Upper lobe of left lung (tissue), 6 donors: Measurements from ENCODE around the gene DNAI7. TPM values are rescaled to one million over a fixed set of nuclear protein-coding genes. Genes with fewer than 3 reads are reported as not detected.

Source experiments
- ATAC-seq, 2 donors: fragments of 200-7000 bp; cut with Tn5 transposase; one replicate each; pipeline ENCODE4 v1.9.1; 2022; ENCODE audit warnings: mild to moderate bottlenecking in 2 of 2, moderate library complexity in 2 of 2; ENCODE audit not compliant: low FRiP score in 2 of 2
- DNase-seq, 2 donors: peaks; one replicate each; pipeline ENCODE4 v3.0.0-alpha.2; 2019 to 2020
- H3K27ac ChIP-seq, 4 donors: fragments of 200-600 bp; sonication (generic); one replicate each; pipeline ENCODE4 v1.5.1; 2016 to 2019
- H3K27me3 ChIP-seq, 4 donors: fragments of 200-600 bp; sonication (generic); one replicate each; pipeline ENCODE4 v1.5.1; 2017 to 2019
- H3K36me3 ChIP-seq, 4 donors: fragments of 200-600 bp; sonication (generic); one replicate each; pipeline ENCODE4 v1.5.1; 2016 to 2019
- H3K4me1 ChIP-seq, 4 donors: fragments of 200-600 bp; sonication (generic); one replicate each; pipeline ENCODE4 v1.5.1; 2018 to 2019
- H3K4me3 ChIP-seq, 4 donors: fragments of 200-600 bp; sonication (generic); one replicate each; pipeline ENCODE4 v1.5.1; 2017 to 2019; ENCODE audit warnings: mild to moderate bottlenecking in 2 of 4, moderate library complexity in 1 of 4
- H3K9me3 ChIP-seq, 4 donors: fragments of 200-600 bp; sonication (generic); one replicate each; pipeline ENCODE4 v1.5.1; 2018 to 2019
- CTCF ChIP-seq, 6 experiments: fragments of 450-650 bp in 4 of 6; fragments of 200-600 bp in 2 of 6; sonication (generic) in 2 of 6; IDR thresholded peaks; one replicate each; pipeline ENCODE4 v1.5.1; 2016 to 2019; ENCODE audit warnings: antibody characterized with exemption in 6 of 6
- EP300 ChIP-seq, 4 donors: sonication (generic); formaldehyde crosslinking; IDR thresholded peaks; one replicate each; pipeline ENCODE4 v1.5.1; 2017; ENCODE audit warnings: antibody characterized with exemption in 4 of 4, control low read depth in 2 of 4
- POLR2A ChIP-seq, 4 donors: fragments of 450-650 bp; IDR thresholded peaks; one replicate each; pipeline ENCODE4 v1.5.1; 2016 to 2017; ENCODE audit warnings: antibody characterized with exemption in 4 of 4, mild to moderate bottlenecking in 2 of 4
- POLR2AphosphoS5 ChIP-seq, 2 donors: sonication (generic); formaldehyde crosslinking; IDR thresholded peaks; one replicate each; pipeline ENCODE4 v1.5.1; 2017; ENCODE audit warnings: antibody characterized with exemption in 2 of 2
- whole genome bisulfite sequencing, 2 donors: methylation state at CpG; one replicate each; pipeline ENCODE4 v1.1.5; 2017 to 2018; 5-methylcytosine and 5-hydroxymethylcytosine counted together
- total RNA-seq, 6 donors: library from RNA; depleted of rRNA in 4 of 6; stranded (reverse); fragments of >200 nt in 4 of 6; gene quantifications; one replicate each; pipeline versions ENCODE4 v1.1.0 to v1.2.1, GENCODE V29; 2016 to 2021
- donor health status: DM: no; HTN: no; CAD: no; lungs with moderate emphysema.
- donor health status: DM: no; HTN: yes; CAD: no; lungs with severe emphysema.

Gene DNAI7
- total RNA-seq, 6 donors from 2014 or later: 0.72 to 22.3 (median 4.1) TPM

GRCh38 chr12:25131270-25131669 lies 63.7 kb downstream of the DNAI7 start:
- Histone ChIP-seq H3K9me3 (no peaks in the 10 kb centered on the region), H3K27ac (no peak overlapping the region), H3K4me3 (no peak overlapping the region), H3K27me3 (no peaks in the 10 kb centered on the region), H3K36me3 (no peaks in the 10 kb centered on the region), H3K4me1 (no peaks in the 10 kb centered on the region)
- DNase-seq (no peak), ATAC-seq (no peak)
- 61 to 63% methylated on average over 2 of the region's 2 CpGs for WGBS, 2 donors
- TF ChIP-seq POLR2AphosphoS5 (IDR thresholded peaks at IDR 0.05): no peak
- TF ChIP-seq EP300 (IDR thresholded peaks at IDR 0.05): no peak

- Histone ChIP-seq H3K9me3 (no peaks in the 10 kb centered on the region), H3K36me3 (no peaks in the 10 kb centered on the region), H3K4me1 (no peaks in the 10 kb centered on the region), H3K4me3 (no peak overlapping the region), H3K27me3 (no peaks in the 10 kb centered on the region), H3K27ac (no peak overlapping the region)
- TF ChIP-seq POLR2AphosphoS5 (IDR thresholded peaks at IDR 0.05) (no peak), EP300 (IDR thresholded peaks at IDR 0.05) (no peak), CTCF (IDR thresholded peaks at IDR 0.05) (peak; percentile 37 to 69 (median 56)), POLR2A (IDR thresholded peaks at IDR 0.05) (no peak)
- DNase-seq (no peak), ATAC-seq (peak in 1 of 2 donors; percentile 61)
These were observed 64.2 kb downstream of the DNAI7 start for GRCh38 chr12:25130741-25131188.

- H3K27me3 ChIP-seq: no peaks in the 10 kb centered on the region
- H3K4me1 ChIP-seq: no peaks in the 10 kb centered on the region
- no peak for TF ChIP-seq POLR2A (IDR thresholded peaks at IDR 0.05)
- no peak for TF ChIP-seq EP300 (IDR thresholded peaks at IDR 0.05)
- no peak for TF ChIP-seq POLR2AphosphoS5 (IDR thresholded peaks at IDR 0.05)
- TF ChIP-seq CTCF (IDR thresholded peaks at IDR 0.05): no peak
- DNase-seq: no peak
- no peak for ATAC-seq
- H3K27ac ChIP-seq: no peak overlapping the region
- no peaks in the 10 kb centered on the region for H3K9me3 ChIP-seq
- H3K36me3 ChIP-seq: no peaks in the 10 kb centered on the region
- WGBS, 2 donors: 66 to 69% methylated on average over 1 of the region's 1 CpG
- no peak overlapping the region for H3K4me3 ChIP-seq
These were observed 68.2 kb downstream of the DNAI7 start for GRCh38 chr12:25126746-25127145.

- Histone ChIP-seq H3K36me3 (no peaks in the 10 kb centered on the region), H3K27ac (no peak overlapping the region), H3K4me3 (no peak overlapping the region), H3K4me1 (no peaks in the 10 kb centered on the region), H3K27me3 (no peaks in the 10 kb centered on the region), H3K9me3 (no peaks in the 10 kb centered on the region)
- TF ChIP-seq CTCF (IDR thresholded peaks at IDR 0.05) (no peak), EP300 (IDR thresholded peaks at IDR 0.05) (no peak), POLR2AphosphoS5 (IDR thresholded peaks at IDR 0.05) (no peak), POLR2A (IDR thresholded peaks at IDR 0.05) (no peak)
- ATAC-seq: no peak
- DNase-seq: no peak
These were observed 68.9 kb downstream of the DNAI7 start for GRCh38 chr12:25126101-25126500.

GRCh38 chr12:25124493-25124892 lies 70.5 kb downstream of the DNAI7 start:
- no peaks in the 10 kb centered on the region for H3K27me3 ChIP-seq
- H3K36me3 ChIP-seq: no peaks in the 10 kb centered on the region
- no peak for ATAC-seq
- TF ChIP-seq POLR2AphosphoS5 (IDR thresholded peaks at IDR 0.05): no peak
- H3K4me3 ChIP-seq: no peak overlapping the region
- H3K27ac ChIP-seq: no peak overlapping the region
- H3K9me3 ChIP-seq: no peaks in the 10 kb centered on the region
- H3K4me1 ChIP-seq: no peaks in the 10 kb centered on the region
- DNase-seq: no peak

GRCh38 chr12:25123126-25123525 lies 71.8 kb downstream of the DNAI7 start:
- 71 to 85% methylated on average over 1 of the region's 1 CpG for WGBS, 2 donors

More at GRCh38 chr12:25123126-25123525, 71.8 kb downstream of the DNAI7 start:
- no peak overlapping the region for H3K27ac ChIP-seq
- TF ChIP-seq POLR2AphosphoS5 (IDR thresholded peaks at IDR 0.05): no peak
- TF ChIP-seq EP300 (IDR thresholded peaks at IDR 0.05): no peak
- no peak for TF ChIP-seq POLR2A (IDR thresholded peaks at IDR 0.05)
- no peak for TF ChIP-seq CTCF (IDR thresholded peaks at IDR 0.05)
- no peaks in the 10 kb centered on the region for H3K36me3 ChIP-seq
- DNase-seq (no peak), ATAC-seq (no peak)
- no peaks in the 10 kb centered on the region for H3K27me3 ChIP-seq
- H3K4me3 ChIP-seq: no peak overlapping the region
- no peaks in the 10 kb centered on the region for H3K9me3 ChIP-seq
- no peaks in the 10 kb centered on the region for H3K4me1 ChIP-seq
